Neural progenitor cell (in vitro differentiated cells): ENCODE data around the gene SWT1.

Experiments
- EZH2 ChIP-seq: fragments of 200-600 bp; sonication (generic); IDR thresholded peaks from 2 replicates; pipeline ENCODE4 v1.6.1; 2017; ENCODE audit warnings: antibody characterized with exemption, mild to moderate bottlenecking, moderate library complexity
- EZH2phosphoT487 ChIP-seq: fragments of 200-600 bp; sonication (generic); IDR thresholded peaks from 2 replicates; pipeline ENCODE4 v1.6.1; 2017; ENCODE audit warnings: antibody characterized with exemption
- TF ChIP-seq, protein P1 (sequence below): fragments of 200-600 bp; sonication (generic); IDR thresholded peaks from 2 replicates; pipeline ENCODE4 v1.5.1; 2017; ENCODE audit warnings: antibody characterized with exemption, mild to moderate bottlenecking

- TF ChIP-seq, protein P1, sequence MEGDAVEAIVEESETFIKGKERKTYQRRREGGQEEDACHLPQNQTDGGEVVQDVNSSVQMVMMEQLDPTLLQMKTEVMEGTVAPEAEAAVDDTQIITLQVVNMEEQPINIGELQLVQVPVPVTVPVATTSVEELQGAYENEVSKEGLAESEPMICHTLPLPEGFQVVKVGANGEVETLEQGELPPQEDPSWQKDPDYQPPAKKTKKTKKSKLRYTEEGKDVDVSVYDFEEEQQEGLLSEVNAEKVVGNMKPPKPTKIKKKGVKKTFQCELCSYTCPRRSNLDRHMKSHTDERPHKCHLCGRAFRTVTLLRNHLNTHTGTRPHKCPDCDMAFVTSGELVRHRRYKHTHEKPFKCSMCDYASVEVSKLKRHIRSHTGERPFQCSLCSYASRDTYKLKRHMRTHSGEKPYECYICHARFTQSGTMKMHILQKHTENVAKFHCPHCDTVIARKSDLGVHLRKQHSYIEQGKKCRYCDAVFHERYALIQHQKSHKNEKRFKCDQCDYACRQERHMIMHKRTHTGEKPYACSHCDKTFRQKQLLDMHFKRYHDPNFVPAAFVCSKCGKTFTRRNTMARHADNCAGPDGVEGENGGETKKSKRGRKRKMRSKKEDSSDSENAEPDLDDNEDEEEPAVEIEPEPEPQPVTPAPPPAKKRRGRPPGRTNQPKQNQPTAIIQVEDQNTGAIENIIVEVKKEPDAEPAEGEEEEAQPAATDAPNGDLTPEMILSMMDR: no peak
- TF ChIP-seq EZH2 (no peak), EZH2phosphoT487 (no peak)
Observed at GRCh38 chr1:185315445-185316071, 158.6 kb downstream of the SWT1 start.
